Measurements from ENCODE around the gene RCBTB2. TPM values are rescaled to one million over a fixed set of nuclear protein-coding genes. Genes with fewer than 3 reads are reported as not detected.

Gene RCBTB2
- total RNA-seq, 1 donor from 2014 or later: 1.8 TPM

GRCh38 chr13:48571126-48571913 is 38.4 kb upstream of the RCBTB2 start:
- no peak for TF ChIP-seq CTCF (IDR thresholded peaks at IDR 0.05; ENCODE audit: insufficient read depth, low read length, severe bottlenecking)
- FAIRE-seq (no peak), DNase-seq (ENCODE audit: low read depth) (peak; percentile 30)
- H3K27me3 ChIP-seq (ENCODE audit: control insufficient read depth, insufficient read depth, low read length): no peaks in the 10 kb centered on the region
- no peaks in the 10 kb centered on the region for H3K36me3 ChIP-seq (ENCODE audit: control insufficient read depth, insufficient read depth, low read length)
- no peak overlapping the region for H3K4me3 ChIP-seq (ENCODE audit: low read depth, low read length)

GRCh38 chr13:48570216-48570828 is 37.4 kb upstream of the RCBTB2 start:
- Histone ChIP-seq H3K36me3 (ENCODE audit: control insufficient read depth, insufficient read depth, low read length) (no peaks in the 10 kb centered on the region), H3K4me3 (ENCODE audit: low read depth, low read length) (no peak overlapping the region), H3K27me3 (ENCODE audit: control insufficient read depth, insufficient read depth, low read length) (no peaks in the 10 kb centered on the region)
- FAIRE-seq (no peak), DNase-seq (ENCODE audit: low read depth) (no peak)
- TF ChIP-seq CTCF (IDR thresholded peaks at IDR 0.05; ENCODE audit: insufficient read depth, low read length, severe bottlenecking): no peak

DNA sequence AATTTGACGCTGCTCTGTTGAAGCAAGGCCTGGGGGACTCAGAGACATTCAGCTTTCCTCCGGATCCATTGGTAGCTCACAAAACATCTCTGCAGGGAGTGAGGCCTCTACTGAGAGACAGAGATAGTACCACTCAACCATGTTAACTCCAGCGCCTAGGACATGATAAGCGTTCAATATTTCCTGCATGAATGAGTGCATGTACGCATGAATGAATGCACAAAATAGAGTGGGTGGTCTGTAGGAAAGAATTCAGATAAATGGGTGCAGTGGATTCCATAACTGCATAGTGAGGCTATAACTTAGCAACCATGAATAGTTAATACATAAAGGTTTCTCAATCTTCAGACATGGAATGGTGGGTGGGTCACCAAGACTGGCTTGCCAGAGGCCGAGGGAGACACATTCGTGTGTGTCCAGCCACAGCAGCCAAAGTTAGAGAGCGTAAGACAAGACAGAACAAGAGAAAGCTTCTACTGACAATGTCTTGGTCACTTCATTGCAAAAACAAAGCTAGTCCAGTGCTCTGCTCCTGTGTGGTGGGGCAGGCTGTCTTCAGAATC is 36.3 kb upstream of the RCBTB2 start:
- Histone ChIP-seq H3K36me3 (ENCODE audit: control insufficient read depth, insufficient read depth, low read length) (no peaks in the 10 kb centered on the region), H3K4me3 (ENCODE audit: low read depth, low read length) (no peak overlapping the region), H3K27me3 (ENCODE audit: control insufficient read depth, insufficient read depth, low read length) (no peaks in the 10 kb centered on the region)
- no peak for FAIRE-seq
- DNase-seq (ENCODE audit: low read depth): no peak
- no peak for TF ChIP-seq CTCF (IDR thresholded peaks at IDR 0.05; ENCODE audit: insufficient read depth, low read length, severe bottlenecking)

DNA sequence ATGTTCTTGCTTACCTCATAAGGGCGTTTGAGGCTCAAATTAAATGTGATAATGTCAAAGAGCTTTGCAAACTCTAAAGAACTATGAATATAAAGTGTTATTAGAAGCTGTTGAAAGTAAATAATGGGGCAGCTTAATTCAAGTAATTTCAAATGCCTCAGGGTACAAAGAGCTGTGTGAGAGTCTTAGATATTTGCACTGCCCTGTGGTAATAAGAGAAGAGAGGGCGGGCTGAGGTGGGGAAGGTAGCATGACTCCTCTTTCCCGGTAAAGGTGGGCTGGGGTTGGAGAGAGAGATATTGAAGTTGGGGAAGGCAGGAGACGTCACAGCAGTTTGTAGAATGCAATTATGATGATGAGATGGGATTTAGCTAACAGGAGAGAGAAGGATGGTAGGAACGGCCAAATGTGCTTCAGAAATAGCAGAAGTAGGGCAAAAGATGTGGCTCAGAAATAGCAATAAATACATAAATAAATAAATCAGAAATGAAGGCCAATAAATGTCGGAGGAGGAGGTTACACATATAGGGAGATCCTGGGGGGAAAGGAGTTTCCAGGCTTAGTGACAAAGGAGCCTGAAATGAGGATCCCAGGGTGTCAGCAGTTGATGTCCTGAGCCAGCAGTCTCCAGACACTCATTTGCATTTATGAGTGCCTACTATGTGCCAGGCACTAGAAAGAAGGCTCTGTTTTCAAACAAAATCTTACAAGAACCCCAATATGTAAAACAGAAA is 35.7 kb upstream of the RCBTB2 start:
- DNase-seq (ENCODE audit: low read depth) (no peak), FAIRE-seq (no peak)
- no peaks in the 10 kb centered on the region for H3K27me3 ChIP-seq (ENCODE audit: control insufficient read depth, insufficient read depth, low read length)
- H3K36me3 ChIP-seq (ENCODE audit: control insufficient read depth, insufficient read depth, low read length): no peaks in the 10 kb centered on the region
- no peak for TF ChIP-seq CTCF (IDR thresholded peaks at IDR 0.05; ENCODE audit: insufficient read depth, low read length, severe bottlenecking)
- H3K4me3 ChIP-seq (ENCODE audit: low read depth, low read length): no peak overlapping the region

- DNase-seq (ENCODE audit: low read depth): peak; percentile 17
- no peak for TF ChIP-seq CTCF (IDR thresholded peaks at IDR 0.05; ENCODE audit: insufficient read depth, low read length, severe bottlenecking)
- no peak for FAIRE-seq
- no peak overlapping the region for H3K4me3 ChIP-seq (ENCODE audit: low read depth, low read length)
- H3K27me3 ChIP-seq (ENCODE audit: control insufficient read depth, insufficient read depth, low read length): no peaks in the 10 kb centered on the region
- no peaks in the 10 kb centered on the region for H3K36me3 ChIP-seq (ENCODE audit: control insufficient read depth, insufficient read depth, low read length)
Observed at GRCh38 chr13:48567515-48568369, 34.9 kb upstream of the RCBTB2 start.

Measured in bronchial epithelial cell (primary cell).